ENCODE measurements around the gene DBNDD1. TPM values are rescaled to one million over a fixed set of nuclear protein-coding genes. Genes with fewer than 3 reads are reported as not detected.
A peak's percentile ranks its signal among the peaks of the same experiment; 100 is the strongest.

Gene DBNDD1
- total RNA-seq, 1 experiment from 2014 or later: 64.6 TPM

GRCh38 chr16:90002759-90003158 is 16.5 kb downstream of the DBNDD1 start:
- POLR2A ChIA-PET: interaction anchor here (0.8 kb wide), 1 partner anchor 28 kb away, joined by 4 read pairs; no protein-coding TSS in a partner anchor
- H3K27ac Mint-ChIP-seq (ENCODE audit: unreplicated experiment): no peak overlapping the region
- no peak for DNase-seq
- CTCF ChIA-PET: no interaction called here
- H3K4me3 ChIP-seq (ENCODE audit: low read depth, low read length): no peak overlapping the region
- no peaks in the 10 kb centered on the region for H3K27me3 Mint-ChIP-seq (ENCODE audit: insufficient read depth, unreplicated experiment)
- no peak for TF ChIP-seq CTCF (IDR thresholded peaks at IDR 0.05; ENCODE audit: insufficient read depth in 1 of 2, low read depth in 1 of 2, low read length in 1 of 2, severe bottlenecking in 1 of 2, unreplicated experiment in 1 of 2)
- intact Hi-C loops (cut with micrococcal nuclease; ENCODE audit: unreplicated experiment): no loop called here
- no peaks in the 10 kb centered on the region for H3K9me3 ChIP-seq
- no peaks in the 10 kb centered on the region for H3K9me3 Mint-ChIP-seq (ENCODE audit: unreplicated experiment)
- H3K4me3 Mint-ChIP-seq (ENCODE audit: unreplicated experiment): no peak overlapping the region
- no peaks in the 10 kb centered on the region for H3K27me3 ChIP-seq (replicated peaks; ENCODE audit: control insufficient read depth, insufficient read depth, low read length)
- H3K4me1 ChIP-seq: no peaks in the 10 kb centered on the region
- peaks cover 59% of the 10 kb centered on the region for H3K36me3 Mint-ChIP-seq (ENCODE audit: insufficient read depth, unreplicated experiment)
- no peaks in the 10 kb centered on the region for H3K4me1 Mint-ChIP-seq (ENCODE audit: low read depth, unreplicated experiment)
- H3K36me3 ChIP-seq (ENCODE audit: control insufficient read depth, insufficient read depth, low read length): peaks cover 1% of the 10 kb centered on the region; the same call in 1 of the 2 replicates
- BruUV-seq (replicated peaks): no TSS peak

- Mint-ChIP-seq H3K27me3 (ENCODE audit: insufficient read depth, unreplicated experiment) (no peaks in the 10 kb centered on the region), H3K27ac (ENCODE audit: unreplicated experiment) (no peak overlapping the region), H3K4me1 (ENCODE audit: low read depth, unreplicated experiment) (no peaks in the 10 kb centered on the region), H3K9me3 (ENCODE audit: unreplicated experiment) (no peaks in the 10 kb centered on the region), H3K4me3 (ENCODE audit: unreplicated experiment) (no peak overlapping the region), H3K36me3 (ENCODE audit: insufficient read depth, unreplicated experiment) (peaks cover 60% of the 10 kb centered on the region)
- Histone ChIP-seq H3K4me1 (no peaks in the 10 kb centered on the region), H3K4me3 (ENCODE audit: low read depth, low read length) (no peak overlapping the region), H3K36me3 (ENCODE audit: control insufficient read depth, insufficient read depth, low read length) (peaks cover 1% of the 10 kb centered on the region; the same call in 1 of the 2 replicates), H3K9me3 (0 out of 2 replicates have a peak, but pooled peaks cover under 1% of the 10 kb centered on the region), H3K27me3 (replicated peaks; ENCODE audit: control insufficient read depth, insufficient read depth, low read length) (no peaks in the 10 kb centered on the region)
- no TSS peak for BruUV-seq (replicated peaks)
- intact Hi-C loops (cut with micrococcal nuclease; ENCODE audit: unreplicated experiment): no loop called here
- ChIA-PET CTCF (no interaction called here), POLR2A (no interaction called here)
- no peak for DNase-seq
- no peak for TF ChIP-seq CTCF (IDR thresholded peaks at IDR 0.05; ENCODE audit: insufficient read depth in 1 of 2, low read depth in 1 of 2, low read length in 1 of 2, severe bottlenecking in 1 of 2, unreplicated experiment in 1 of 2)
Observed at GRCh38 chr16:90001761-90002503, 17.3 kb downstream of the DBNDD1 start.

GRCh38 chr16:90000733-90001427 is 18.4 kb downstream of the DBNDD1 start:
- ChIA-PET CTCF (no interaction called here), POLR2A (no interaction called here)
- H3K4me1 ChIP-seq: no peaks in the 10 kb centered on the region
- no peak for TF ChIP-seq CTCF (IDR thresholded peaks at IDR 0.05; ENCODE audit: insufficient read depth in 1 of 2, low read depth in 1 of 2, low read length in 1 of 2, severe bottlenecking in 1 of 2, unreplicated experiment in 1 of 2)
- H3K4me1 Mint-ChIP-seq (ENCODE audit: low read depth, unreplicated experiment): no peaks in the 10 kb centered on the region
- peaks cover 9% of the 10 kb centered on the region; the same call in 1 of the 2 replicates for H3K9me3 ChIP-seq
- peaks cover 3% of the 10 kb centered on the region; the same call in 1 of the 2 replicates for H3K36me3 ChIP-seq (ENCODE audit: control insufficient read depth, insufficient read depth, low read length)
- H3K27me3 ChIP-seq (replicated peaks; ENCODE audit: control insufficient read depth, insufficient read depth, low read length): no peaks in the 10 kb centered on the region
- BruUV-seq (replicated peaks): no TSS peak
- H3K36me3 Mint-ChIP-seq (ENCODE audit: insufficient read depth, unreplicated experiment): peaks cover 64% of the 10 kb centered on the region
- peak overlapping the region; percentile 6 for H3K27ac Mint-ChIP-seq (ENCODE audit: unreplicated experiment)
- H3K4me3 ChIP-seq (ENCODE audit: low read depth, low read length): no peak overlapping the region
- no peak overlapping the region for H3K4me3 Mint-ChIP-seq (ENCODE audit: unreplicated experiment)
- no peaks in the 10 kb centered on the region for H3K27me3 Mint-ChIP-seq (ENCODE audit: insufficient read depth, unreplicated experiment)
- intact Hi-C loops (cut with micrococcal nuclease; ENCODE audit: unreplicated experiment): no loop called here
- H3K9me3 Mint-ChIP-seq (ENCODE audit: unreplicated experiment): no peaks in the 10 kb centered on the region
- no peak for DNase-seq
